ENCODE results near the gene UBR1. TPM values are rescaled to one million over a fixed set of nuclear protein-coding genes. Genes with fewer than 3 reads are reported as not detected.

The UBR1 gene
- total RNA-seq, 1 experiment from 2014 or later, result 18.9 TPM

DNA sequence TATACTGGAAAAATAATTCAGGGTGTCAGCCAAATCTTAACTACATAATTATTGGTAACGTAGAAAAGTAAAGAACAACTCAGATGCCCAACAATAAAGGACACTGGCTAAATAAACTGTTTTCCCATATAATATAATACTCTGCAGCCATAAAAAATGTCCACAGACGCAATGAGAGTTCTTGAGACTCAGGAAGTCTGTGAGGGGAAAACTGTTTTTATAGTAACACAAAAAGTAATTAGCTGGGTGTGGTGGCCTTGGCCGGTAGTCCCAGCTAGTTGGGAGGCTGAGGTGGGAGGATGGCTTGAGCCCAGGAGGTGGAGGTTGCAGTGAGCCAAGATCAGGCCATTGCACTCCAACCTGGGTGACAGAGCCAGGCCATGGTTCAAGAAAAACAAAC lies 5.5 kb upstream of the UBR1 start:
- H3K27ac Mint-ChIP-seq, result no peak overlapping the region
- ATAC-seq, result no peak
- peaks cover 17% of the 10 kb centered on the region for H3K27me3 Mint-ChIP-seq (ENCODE audit: low read depth)
- H3K9me3 Mint-ChIP-seq, result no peaks in the 10 kb centered on the region
- no peak overlapping the region for H3K4me3 Mint-ChIP-seq
- ChIA-PET POLR2A (no interaction called here), CTCF (no interaction called here)
- TF ChIP-seq, protein P1, sequence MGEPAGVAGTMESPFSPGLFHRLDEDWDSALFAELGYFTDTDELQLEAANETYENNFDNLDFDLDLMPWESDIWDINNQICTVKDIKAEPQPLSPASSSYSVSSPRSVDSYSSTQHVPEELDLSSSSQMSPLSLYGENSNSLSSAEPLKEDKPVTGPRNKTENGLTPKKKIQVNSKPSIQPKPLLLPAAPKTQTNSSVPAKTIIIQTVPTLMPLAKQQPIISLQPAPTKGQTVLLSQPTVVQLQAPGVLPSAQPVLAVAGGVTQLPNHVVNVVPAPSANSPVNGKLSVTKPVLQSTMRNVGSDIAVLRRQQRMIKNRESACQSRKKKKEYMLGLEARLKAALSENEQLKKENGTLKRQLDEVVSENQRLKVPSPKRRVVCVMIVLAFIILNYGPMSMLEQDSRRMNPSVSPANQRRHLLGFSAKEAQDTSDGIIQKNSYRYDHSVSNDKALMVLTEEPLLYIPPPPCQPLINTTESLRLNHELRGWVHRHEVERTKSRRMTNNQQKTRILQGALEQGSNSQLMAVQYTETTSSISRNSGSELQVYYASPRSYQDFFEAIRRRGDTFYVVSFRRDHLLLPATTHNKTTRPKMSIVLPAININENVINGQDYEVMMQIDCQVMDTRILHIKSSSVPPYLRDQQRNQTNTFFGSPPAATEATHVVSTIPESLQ (CRISPR knock-in tag; IDR thresholded peaks at IDR 0.05), result no peak
- TF ChIP-seq MLX (CRISPR knock-in tag; IDR thresholded peaks at IDR 0.05), result no peak
- TF ChIP-seq FOXP4 (CRISPR knock-in tag; IDR thresholded peaks at IDR 0.05), result no peak
- no peak for TF ChIP-seq IRF2 (CRISPR knock-in tag; IDR thresholded peaks at IDR 0.05; ENCODE audit: borderline replicate concordance, low read depth)
- TF ChIP-seq, protein P2, sequence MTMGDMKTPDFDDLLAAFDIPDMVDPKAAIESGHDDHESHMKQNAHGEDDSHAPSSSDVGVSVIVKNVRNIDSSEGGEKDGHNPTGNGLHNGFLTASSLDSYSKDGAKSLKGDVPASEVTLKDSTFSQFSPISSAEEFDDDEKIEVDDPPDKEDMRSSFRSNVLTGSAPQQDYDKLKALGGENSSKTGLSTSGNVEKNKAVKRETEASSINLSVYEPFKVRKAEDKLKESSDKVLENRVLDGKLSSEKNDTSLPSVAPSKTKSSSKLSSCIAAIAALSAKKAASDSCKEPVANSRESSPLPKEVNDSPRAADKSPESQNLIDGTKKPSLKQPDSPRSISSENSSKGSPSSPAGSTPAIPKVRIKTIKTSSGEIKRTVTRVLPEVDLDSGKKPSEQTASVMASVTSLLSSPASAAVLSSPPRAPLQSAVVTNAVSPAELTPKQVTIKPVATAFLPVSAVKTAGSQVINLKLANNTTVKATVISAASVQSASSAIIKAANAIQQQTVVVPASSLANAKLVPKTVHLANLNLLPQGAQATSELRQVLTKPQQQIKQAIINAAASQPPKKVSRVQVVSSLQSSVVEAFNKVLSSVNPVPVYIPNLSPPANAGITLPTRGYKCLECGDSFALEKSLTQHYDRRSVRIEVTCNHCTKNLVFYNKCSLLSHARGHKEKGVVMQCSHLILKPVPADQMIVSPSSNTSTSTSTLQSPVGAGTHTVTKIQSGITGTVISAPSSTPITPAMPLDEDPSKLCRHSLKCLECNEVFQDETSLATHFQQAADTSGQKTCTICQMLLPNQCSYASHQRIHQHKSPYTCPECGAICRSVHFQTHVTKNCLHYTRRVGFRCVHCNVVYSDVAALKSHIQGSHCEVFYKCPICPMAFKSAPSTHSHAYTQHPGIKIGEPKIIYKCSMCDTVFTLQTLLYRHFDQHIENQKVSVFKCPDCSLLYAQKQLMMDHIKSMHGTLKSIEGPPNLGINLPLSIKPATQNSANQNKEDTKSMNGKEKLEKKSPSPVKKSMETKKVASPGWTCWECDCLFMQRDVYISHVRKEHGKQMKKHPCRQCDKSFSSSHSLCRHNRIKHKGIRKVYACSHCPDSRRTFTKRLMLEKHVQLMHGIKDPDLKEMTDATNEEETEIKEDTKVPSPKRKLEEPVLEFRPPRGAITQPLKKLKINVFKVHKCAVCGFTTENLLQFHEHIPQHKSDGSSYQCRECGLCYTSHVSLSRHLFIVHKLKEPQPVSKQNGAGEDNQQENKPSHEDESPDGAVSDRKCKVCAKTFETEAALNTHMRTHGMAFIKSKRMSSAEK (CRISPR knock-in tag; IDR thresholded peaks at IDR 0.05; ENCODE audit: borderline replicate concordance), result no peak
- peaks cover 3% of the 10 kb centered on the region; the same call in 1 of the 2 replicates for H3K4me1 Mint-ChIP-seq
- DNase-seq (ENCODE audit: low spot score), result no peak
- no peaks in the 10 kb centered on the region for H3K36me3 Mint-ChIP-seq

DNA sequence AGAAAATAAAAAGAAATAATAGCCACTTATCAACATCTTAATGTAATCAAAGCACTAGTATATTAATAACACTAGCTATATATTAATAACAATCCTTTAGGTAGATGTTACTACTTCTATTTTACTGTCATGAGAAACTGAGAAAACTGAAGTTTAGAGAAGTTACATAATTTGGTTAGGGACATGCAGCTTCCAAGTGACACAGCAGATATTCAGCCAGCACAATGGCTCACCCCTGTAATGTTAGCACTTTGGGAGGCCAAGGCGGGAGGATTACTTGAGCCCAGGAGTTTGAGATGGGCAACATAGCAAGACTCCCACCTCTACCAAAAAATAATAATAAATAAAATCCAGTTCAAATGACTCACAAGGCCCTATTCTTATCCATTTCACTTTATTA lies 1.9 kb upstream of the UBR1 start:
- CTCF ChIA-PET, result no interaction called here

More for the DNA sequence above, 1.9 kb upstream of the UBR1 start:
- Mint-ChIP-seq H3K4me1 (peaks cover 11% of the 10 kb centered on the region), H3K27me3 (ENCODE audit: low read depth) (peaks cover 10% of the 10 kb centered on the region), H3K9me3 (no peaks in the 10 kb centered on the region), H3K36me3 (peaks cover 2% of the 10 kb centered on the region; the same call in 1 of the 2 replicates), H3K4me3 (no peak overlapping the region), H3K27ac (no peak overlapping the region)
- POLR2A ChIA-PET, result no interaction called here
- TF ChIP-seq E2F1 (CRISPR knock-in tag; IDR thresholded peaks at IDR 0.05) (no peak), ZBTB21 (CRISPR knock-in tag; IDR thresholded peaks at IDR 0.05; ENCODE audit: borderline replicate concordance) (no peak), GTF2I (CRISPR knock-in tag; conservative IDR thresholded peaks at IDR 0.05) (no peak), ZNF121 (CRISPR knock-in tag; IDR thresholded peaks at IDR 0.05) (no peak), ETV6 (CRISPR knock-in tag; IDR thresholded peaks at IDR 0.05) (no peak), ARID4B (CRISPR knock-in tag; IDR thresholded peaks at IDR 0.05; ENCODE audit: borderline replicate concordance) (no peak), ZNF416 (CRISPR knock-in tag; IDR thresholded peaks at IDR 0.05) (no peak)
- TF ChIP-seq, protein P3, sequence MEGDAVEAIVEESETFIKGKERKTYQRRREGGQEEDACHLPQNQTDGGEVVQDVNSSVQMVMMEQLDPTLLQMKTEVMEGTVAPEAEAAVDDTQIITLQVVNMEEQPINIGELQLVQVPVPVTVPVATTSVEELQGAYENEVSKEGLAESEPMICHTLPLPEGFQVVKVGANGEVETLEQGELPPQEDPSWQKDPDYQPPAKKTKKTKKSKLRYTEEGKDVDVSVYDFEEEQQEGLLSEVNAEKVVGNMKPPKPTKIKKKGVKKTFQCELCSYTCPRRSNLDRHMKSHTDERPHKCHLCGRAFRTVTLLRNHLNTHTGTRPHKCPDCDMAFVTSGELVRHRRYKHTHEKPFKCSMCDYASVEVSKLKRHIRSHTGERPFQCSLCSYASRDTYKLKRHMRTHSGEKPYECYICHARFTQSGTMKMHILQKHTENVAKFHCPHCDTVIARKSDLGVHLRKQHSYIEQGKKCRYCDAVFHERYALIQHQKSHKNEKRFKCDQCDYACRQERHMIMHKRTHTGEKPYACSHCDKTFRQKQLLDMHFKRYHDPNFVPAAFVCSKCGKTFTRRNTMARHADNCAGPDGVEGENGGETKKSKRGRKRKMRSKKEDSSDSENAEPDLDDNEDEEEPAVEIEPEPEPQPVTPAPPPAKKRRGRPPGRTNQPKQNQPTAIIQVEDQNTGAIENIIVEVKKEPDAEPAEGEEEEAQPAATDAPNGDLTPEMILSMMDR (IDR thresholded peaks at IDR 0.05), result no peak
- TF ChIP-seq, protein P4, sequence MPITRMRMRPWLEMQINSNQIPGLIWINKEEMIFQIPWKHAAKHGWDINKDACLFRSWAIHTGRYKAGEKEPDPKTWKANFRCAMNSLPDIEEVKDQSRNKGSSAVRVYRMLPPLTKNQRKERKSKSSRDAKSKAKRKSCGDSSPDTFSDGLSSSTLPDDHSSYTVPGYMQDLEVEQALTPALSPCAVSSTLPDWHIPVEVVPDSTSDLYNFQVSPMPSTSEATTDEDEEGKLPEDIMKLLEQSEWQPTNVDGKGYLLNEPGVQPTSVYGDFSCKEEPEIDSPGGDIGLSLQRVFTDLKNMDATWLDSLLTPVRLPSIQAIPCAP (CRISPR knock-in tag; IDR thresholded peaks at IDR 0.05), result no peak
- no peak for ATAC-seq
- no peak for DNase-seq (ENCODE audit: low spot score)
